IMR-90 (cell line): Measurements from ENCODE around the gene MLLT3. TPM values are rescaled to one million over a fixed set of nuclear protein-coding genes. Genes with fewer than 3 reads are reported as not detected.

Experiments
- ATAC-seq: fragments of 200-7000 bp; cut with Tn5 transposase; 2 replicates; pipeline ENCODE4 v1.9.1; 2020; ENCODE audit warnings: low read depth, mild to moderate bottlenecking, moderate library complexity
- BruUV-seq: library from RNA; stranded (reverse); fragments of 400-500 nt; replicated peaks from 2 replicates; lab custom pipeline; 2021; lab: Mats Ljungman, UMichigan
- CTCF ChIA-PET: fragments of 300-600 bp; formaldehyde crosslinking; extraction: SDS; loops from one replicate; lab custom pipeline; 2021; ENCODE audit warnings: antibody characterized with exemption; lab: Yijun Ruan, JAX
- POLR2A ChIA-PET: fragments of 300-600 bp; sonication (Branson Sonifier 250); formaldehyde crosslinking; loops from one replicate; lab custom pipeline; 2022; ENCODE audit warnings: antibody characterized with exemption; ENCODE audit not compliant: unreplicated experiment; lab: Charles Lee
- DNase-seq: peaks from one replicate; pipeline ENCODE4 v3.0.0; 2013
- H2AFZ ChIP-seq: replicated peaks from 2 replicates; pipeline ENCODE3; 2013; ENCODE audit warnings: low read length, mild to moderate bottlenecking; ENCODE audit not compliant: poor library complexity
- H2AK5ac ChIP-seq: 2 replicates; pipeline ENCODE4 v1.6.1; 2013; ENCODE audit warnings: low read depth, low read length, inconsistent platforms
- H2AK9ac ChIP-seq: replicated peaks from 2 replicates; pipeline ENCODE3; 2013; ENCODE audit warnings: mild to moderate bottlenecking, low read depth, low read length, moderate library complexity; ENCODE audit not compliant: poor library complexity
- H2BK120ac ChIP-seq: 2 replicates; pipeline ENCODE4 v1.6.1; 2013; ENCODE audit warnings: low read depth, low read length, inconsistent platforms
- H2BK15ac ChIP-seq: 3 replicates; pipeline ENCODE4 v1.6.1; 2013; ENCODE audit warnings: low read depth, low read length, inconsistent platforms
- H2BK20ac ChIP-seq: 2 replicates; pipeline ENCODE4 v1.6.1; 2013; ENCODE audit warnings: low read depth, mild to moderate bottlenecking, inconsistent platforms, low read length, moderate library complexity
- H2BK5ac ChIP-seq: 2 replicates; pipeline ENCODE4 v1.6.1; 2013; ENCODE audit warnings: mild to moderate bottlenecking, low read depth, low read length, inconsistent platforms; ENCODE audit not compliant: poor library complexity, severe bottlenecking
- H3K14ac ChIP-seq: replicated peaks from 2 replicates; pipeline ENCODE4 v1.6.1; 2013; ENCODE audit warnings: low read depth, low read length, inconsistent platforms
- H3K18ac ChIP-seq: 2 replicates; pipeline ENCODE4 v1.6.1; 2013; ENCODE audit warnings: low read depth, low read length, control low read depth
- H3K23ac ChIP-seq: 2 replicates; pipeline ENCODE4 v1.6.1; 2013; ENCODE audit warnings: low read depth, low read length, inconsistent platforms
- H3K27ac ChIP-seq: 2 replicates; pipeline ENCODE4 v1.5.1; 2013; ENCODE audit warnings: mild to moderate bottlenecking, control low read depth, low read length; ENCODE audit not compliant: insufficient read depth
- H3K27me3 ChIP-seq: 2 replicates; pipeline ENCODE4 v1.6.1; 2013; ENCODE audit warnings: low read length; ENCODE audit not compliant: control insufficient read depth, insufficient read depth
- H3K36me3 ChIP-seq: 2 replicates; pipeline ENCODE4 v1.6.1; 2013; ENCODE audit warnings: low read length, mixed read lengths; ENCODE audit not compliant: control insufficient read depth, insufficient read depth
- H3K4ac ChIP-seq: 2 replicates; pipeline ENCODE4 v1.6.1; 2013; ENCODE audit warnings: low read depth, low read length, inconsistent platforms
- H3K4me1 ChIP-seq: 2 replicates; pipeline ENCODE4 v1.6.1; 2013; ENCODE audit warnings: low read length, mixed read lengths; ENCODE audit not compliant: control insufficient read depth, insufficient read depth
- H3K4me2 ChIP-seq: 2 replicates; pipeline ENCODE4 v1.6.1; 2013; ENCODE audit warnings: low read depth, mild to moderate bottlenecking, control low read depth, low read length, moderate library complexity
- H3K4me3 ChIP-seq: 2 replicates; pipeline ENCODE4 v1.5.1; 2013; ENCODE audit warnings: low read depth, mild to moderate bottlenecking, control low read depth, low read length, moderate library complexity; ENCODE audit not compliant: insufficient read depth
- H3K56ac ChIP-seq: 2 replicates; pipeline ENCODE4 v1.6.1; 2013; ENCODE audit warnings: low read length, inconsistent platforms; ENCODE audit not compliant: insufficient read depth; ENCODE audit errors: extremely low read depth
- H3K79me1 ChIP-seq, 2 experiments: 2 replicates each; pipeline ENCODE4 v1.6.1; 2013; ENCODE audit warnings: low read length in 2 of 2, inconsistent platforms in 1 of 2, low read depth in 1 of 2
- H3K9ac ChIP-seq: 2 replicates; pipeline ENCODE4 v1.6.1; 2013; ENCODE audit warnings: low read depth, low read length, control low read depth
- H3K9me1 ChIP-seq: 2 replicates; pipeline ENCODE4 v1.6.1; 2013; ENCODE audit warnings: low read length, inconsistent platforms; ENCODE audit not compliant: insufficient read depth
- H3K9me3 ChIP-seq: 2 replicates; pipeline ENCODE4 v1.6.1; 2013; ENCODE audit warnings: low read length; ENCODE audit not compliant: control insufficient read depth, insufficient read depth
- H4K20me1 ChIP-seq: 2 replicates; pipeline ENCODE4 v1.6.1; 2013; ENCODE audit warnings: low read length, inconsistent platforms; ENCODE audit not compliant: insufficient read depth
- H4K5ac ChIP-seq: 2 replicates; pipeline ENCODE4 v1.6.1; 2013; ENCODE audit warnings: mild to moderate bottlenecking, low read depth, low read length, control low read depth
- H4K8ac ChIP-seq, 2 experiments: 2 replicates each; pipeline ENCODE4 v1.6.1; 2013; ENCODE audit warnings: low read depth in 2 of 2, low read length in 2 of 2, control low read depth in 1 of 2, inconsistent platforms in 1 of 2
- H4K91ac ChIP-seq: 2 replicates; pipeline ENCODE4 v1.6.1; 2013; ENCODE audit warnings: low read depth, low read length, inconsistent platforms; ENCODE audit not compliant: insufficient read depth
- BHLHE40 ChIP-seq: fragments of 150-350 bp; IDR thresholded peaks from 2 replicates; pipeline ENCODE4 v1.6.1; 2016; ENCODE audit warnings: mild to moderate bottlenecking, low read depth, low read length
- CEBPB ChIP-seq: IDR thresholded peaks from 2 replicates; pipeline ENCODE4 v1.6.1; 2012; ENCODE audit warnings: low read depth, low read length, improper control_type of control experiment
- CHD1 ChIP-seq: IDR thresholded peaks from 2 replicates; pipeline ENCODE4 v1.6.1; 2012; ENCODE audit warnings: low read depth, low read length, improper control_type of control experiment
- FOS ChIP-seq: fragments of 150-350 bp; IDR thresholded peaks from 2 replicates; pipeline ENCODE4 v1.6.1; 2016; ENCODE audit warnings: low read depth, low read length
- MAFK ChIP-seq: IDR thresholded peaks from 2 replicates; pipeline ENCODE4 v1.6.1; 2012; ENCODE audit warnings: low read depth, low read length, improper control_type of control experiment
- MAZ ChIP-seq: IDR thresholded peaks from 2 replicates; pipeline ENCODE4 v1.6.1; 2012; ENCODE audit warnings: low read depth, mild to moderate bottlenecking, low read length, improper control_type of control experiment, moderate library complexity, borderline replicate concordance
- MXI1 ChIP-seq: IDR thresholded peaks from 2 replicates; pipeline ENCODE4 v1.6.1; 2012; ENCODE audit warnings: low read depth, mild to moderate bottlenecking, low read length, moderate library complexity, borderline replicate concordance
- NFE2L2 ChIP-seq: fragments of 150-350 bp; IDR thresholded peaks from 2 replicates; pipeline ENCODE4 v1.6.1; 2016; ENCODE audit warnings: low read depth, mild to moderate bottlenecking, low read length
- POLR2A ChIP-seq: IDR thresholded peaks from 2 replicates; pipeline ENCODE4 v1.6.1; 2012; ENCODE audit warnings: mild to moderate bottlenecking, low read depth, low read length
- RAD21 ChIP-seq: IDR thresholded peaks from 2 replicates; pipeline ENCODE4 v1.6.1; 2012; ENCODE audit warnings: low read length, improper control_type of control experiment
- RCOR1 ChIP-seq: IDR thresholded peaks from 2 replicates; pipeline ENCODE4 v1.6.1; 2012; ENCODE audit warnings: mild to moderate bottlenecking, low read length, improper control_type of control experiment; ENCODE audit not compliant: insufficient replicate concordance
- RFX5 ChIP-seq: IDR thresholded peaks from 2 replicates; pipeline ENCODE4 v1.8.0; 2012; ENCODE audit warnings: low read depth, mild to moderate bottlenecking, low read length, moderate library complexity
- SMC3 ChIP-seq: fragments of 150-350 bp; IDR thresholded peaks from 2 replicates; pipeline ENCODE4 v1.6.1; 2016; ENCODE audit warnings: low read depth, mild to moderate bottlenecking, antibody characterized with exemption, low read length, moderate library complexity
- WGBS, 2 experiments: methylation state at CpG; one replicate each; pipeline versions ENCODE4 v1.1.5 to v1.1.7; 2013; ENCODE audit warnings: missing lambda C conversion rate in 2 of 2; ENCODE audit not compliant: insufficient read length in 1 of 2; ENCODE audit errors: extremely low coverage in 2 of 2; 5-methylcytosine and 5-hydroxymethylcytosine counted together
- dilution Hi-C: fragments of 300-500 bp; cut with HindIII; formaldehyde crosslinking; loops from one replicate; pipeline ENCODE4 v1.14.3; 2018; ENCODE audit warnings: low sequenced_read_pairs; ENCODE audit not compliant: unreplicated experiment
- in situ Hi-C: fragments of 300-500 bp; cut with MboI; formaldehyde crosslinking; loops from 3 replicates; pipeline ENCODE4 v1.14.3; 2019; ENCODE audit warnings: low sequenced_read_pairs, inconsistent platforms, mixed read lengths
- intact Hi-C: fragments of 100-400 bp; cut with micrococcal nuclease; formaldehyde crosslinking; loops from 2 replicates; pipeline ENCODE4 v1.10.0; 2022
- polyA plus RNA-seq, 3 experiments: library from polyadenylated mRNA; depleted of rRNA; stranded (reverse); fragments of >200 nt; gene quantifications; 2 replicates each; pipeline ENCODE4 v1.2.3, GENCODE V29; 2012; ENCODE audit warnings: low replicate concordance in 1 of 3
- total RNA-seq: library from RNA; depleted of rRNA; stranded (reverse); fragments of >200 nt; gene quantifications from 2 replicates; pipeline ENCODE4 v1.2.3, GENCODE V29; 2012
- TF ChIP-seq, protein P1 (sequence below): fragments of 150-350 bp; IDR thresholded peaks from 2 replicates; pipeline ENCODE4 v1.6.1; 2017; ENCODE audit warnings: mild to moderate bottlenecking, antibody characterized with exemption, low read length, low read depth
- TF ChIP-seq, protein P2 (sequence below): conservative IDR thresholded peaks from 2 replicates; pipeline ENCODE4 v1.5.1; 2012; ENCODE audit warnings: mild to moderate bottlenecking, low read depth, low read length, improper control_type of control experiment

Gene MLLT3
- total and polyA plus RNA-seq, 2 of the 4 experiments (the other 2 are of a cell fraction) = 10.4 to 21.1 TPM

DNA sequence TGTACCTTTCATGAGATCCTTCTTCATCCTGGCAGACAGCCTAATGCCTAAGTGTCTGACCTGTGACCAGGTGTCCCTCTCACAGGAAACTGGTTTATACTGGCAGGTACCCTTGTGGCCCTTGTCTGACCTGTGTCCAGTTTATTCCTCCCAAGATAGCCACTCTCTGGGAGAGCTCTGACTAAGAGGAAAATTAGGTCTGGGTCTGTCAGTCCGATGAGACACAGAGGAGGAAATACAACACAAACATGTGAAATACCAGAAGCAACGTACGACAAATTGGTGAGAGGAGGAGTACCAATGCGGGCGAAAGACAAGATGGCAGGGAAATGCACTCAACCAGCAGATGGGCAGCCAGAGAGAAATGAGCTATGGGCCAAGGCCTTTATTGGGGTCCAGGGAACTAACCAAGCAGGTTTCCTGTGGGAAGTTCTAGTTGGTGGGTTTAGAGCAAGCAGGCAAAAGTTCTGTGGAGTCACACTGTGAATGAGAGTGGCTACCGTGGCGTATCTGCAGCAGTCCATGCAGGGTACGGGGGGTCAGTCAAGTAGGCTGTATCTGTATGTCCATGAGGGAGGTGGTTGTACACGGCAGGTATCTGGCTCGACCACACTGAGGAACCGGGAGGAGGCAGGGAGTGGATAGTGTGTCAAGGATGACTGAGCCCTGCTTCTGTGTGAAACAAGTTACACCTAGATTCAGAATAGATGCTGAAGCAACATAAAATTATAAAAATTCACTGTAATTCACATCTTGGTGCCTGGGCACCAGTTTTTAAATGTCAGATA lies 109.0 kb downstream of the MLLT3 start:
- intact Hi-C loops = no loop called here
- no peak overlapping the region for H2AK9ac ChIP-seq
- H3K9ac ChIP-seq = no peak overlapping the region
- ChIA-PET POLR2A (no interaction called here), CTCF (no interaction called here)
- H3K27me3 ChIP-seq = no peaks in the 10 kb centered on the region
- WGBS, 2 experiments = 83% methylated on average over 6 of the region's 11 CpGs; no CpG with 5 or more reads in 1 of the 2 experiments
- H2BK20ac ChIP-seq = no peak overlapping the region
- no peaks in the 10 kb centered on the region for H3K9me1 ChIP-seq
- 0 out of 2 replicates have a peak overlapping the region, but pooled peaks have one; percentile 46 for H2BK120ac ChIP-seq
- H3K4me3 ChIP-seq = no peak overlapping the region
- H2BK5ac ChIP-seq = no peak overlapping the region
- BruUV-seq = no TSS peak
- 0 out of 2 replicates have a peak overlapping the region, but pooled peaks have one; percentile 19 for H3K23ac ChIP-seq
- peaks cover 2% of the 10 kb centered on the region; the same call in 1 of the 2 replicates for H3K4me1 ChIP-seq
- DNase-seq (peak; percentile 10), ATAC-seq (no peak)
- peaks cover 8% of the 10 kb centered on the region; the same call in 1 of the 2 replicates for H4K20me1 ChIP-seq
- H3K4ac ChIP-seq = 0 out of 2 replicates have a peak overlapping the region, but pooled peaks have one; percentile 13
- no peak overlapping the region for H4K8ac ChIP-seq
- no peak overlapping the region for H3K27ac ChIP-seq
- no peak overlapping the region for H3K56ac ChIP-seq
- no peak overlapping the region for H3K4me2 ChIP-seq
- no peaks in the 10 kb centered on the region for H3K9me3 ChIP-seq
- no peak overlapping the region for H2AFZ ChIP-seq
- no peak overlapping the region for H2AK5ac ChIP-seq
- no peaks in the 10 kb centered on the region for H3K36me3 ChIP-seq
- no peak overlapping the region for H3K14ac ChIP-seq
- no peak overlapping the region; the same call in 1 of the 2 replicates for H4K91ac ChIP-seq
- in situ Hi-C loops = no loop called here
- dilution Hi-C loops = no loop called here
- H3K79me1 ChIP-seq = peaks cover 13 to 34% of the 10 kb centered on the region in 2 experiments; a peak in 3 of 4 replicates
- no peak overlapping the region for H2BK15ac ChIP-seq
- no peak overlapping the region for H4K5ac ChIP-seq
- no peak overlapping the region for H3K18ac ChIP-seq
- no peak for TF ChIP-seq POLR2A
- no peak for TF ChIP-seq SMC3
- TF ChIP-seq CHD1 = no peak
- TF ChIP-seq, protein P1, sequence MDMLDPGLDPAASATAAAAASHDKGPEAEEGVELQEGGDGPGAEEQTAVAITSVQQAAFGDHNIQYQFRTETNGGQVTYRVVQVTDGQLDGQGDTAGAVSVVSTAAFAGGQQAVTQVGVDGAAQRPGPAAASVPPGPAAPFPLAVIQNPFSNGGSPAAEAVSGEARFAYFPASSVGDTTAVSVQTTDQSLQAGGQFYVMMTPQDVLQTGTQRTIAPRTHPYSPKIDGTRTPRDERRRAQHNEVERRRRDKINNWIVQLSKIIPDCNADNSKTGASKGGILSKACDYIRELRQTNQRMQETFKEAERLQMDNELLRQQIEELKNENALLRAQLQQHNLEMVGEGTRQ = no peak
- TF ChIP-seq, protein P2, sequence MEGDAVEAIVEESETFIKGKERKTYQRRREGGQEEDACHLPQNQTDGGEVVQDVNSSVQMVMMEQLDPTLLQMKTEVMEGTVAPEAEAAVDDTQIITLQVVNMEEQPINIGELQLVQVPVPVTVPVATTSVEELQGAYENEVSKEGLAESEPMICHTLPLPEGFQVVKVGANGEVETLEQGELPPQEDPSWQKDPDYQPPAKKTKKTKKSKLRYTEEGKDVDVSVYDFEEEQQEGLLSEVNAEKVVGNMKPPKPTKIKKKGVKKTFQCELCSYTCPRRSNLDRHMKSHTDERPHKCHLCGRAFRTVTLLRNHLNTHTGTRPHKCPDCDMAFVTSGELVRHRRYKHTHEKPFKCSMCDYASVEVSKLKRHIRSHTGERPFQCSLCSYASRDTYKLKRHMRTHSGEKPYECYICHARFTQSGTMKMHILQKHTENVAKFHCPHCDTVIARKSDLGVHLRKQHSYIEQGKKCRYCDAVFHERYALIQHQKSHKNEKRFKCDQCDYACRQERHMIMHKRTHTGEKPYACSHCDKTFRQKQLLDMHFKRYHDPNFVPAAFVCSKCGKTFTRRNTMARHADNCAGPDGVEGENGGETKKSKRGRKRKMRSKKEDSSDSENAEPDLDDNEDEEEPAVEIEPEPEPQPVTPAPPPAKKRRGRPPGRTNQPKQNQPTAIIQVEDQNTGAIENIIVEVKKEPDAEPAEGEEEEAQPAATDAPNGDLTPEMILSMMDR = no peak
- TF ChIP-seq RFX5 = no peak
- no peak for TF ChIP-seq NFE2L2
- TF ChIP-seq MAZ = no peak
- TF ChIP-seq MAFK = no peak
- TF ChIP-seq BHLHE40 = no peak
- no peak for TF ChIP-seq RCOR1
- TF ChIP-seq CEBPB = no peak
- TF ChIP-seq FOS = no peak
- no peak for TF ChIP-seq RAD21
- no peak for TF ChIP-seq MXI1
